Motor neuron (in vitro differentiated cells): Measurements from ENCODE around the gene HLA-F. TPM values are rescaled to one million over a fixed set of nuclear protein-coding genes. Genes with fewer than 3 reads are reported as not detected.

Experiments used
- ATAC-seq, 8 experiments: fragments of 200-7000 bp; cut with Tn5 transposase; replicated peaks in 6 of 8; 2 replicates each; pipeline ENCODE4 v1.8.0; 2021; ENCODE audit warnings: mild to moderate bottlenecking in 8 of 8, moderate library complexity in 8 of 8
- H3K27ac ChIP-seq, 2 donors: fragments of 250-450 bp; sonication (Bioruptor Pico); 2 replicates each; pipeline ENCODE4 v1.9.0; 2021; ENCODE audit warnings: antibody characterized with exemption in 2 of 2, mild to moderate bottlenecking in 2 of 2, moderate library complexity in 1 of 2
- H3K4me1 ChIP-seq, 2 donors: fragments of 250-450 bp; sonication (Bioruptor Pico); replicated peaks in 1 of 2; 2 replicates each; pipeline ENCODE4 v1.6.1; 2021; ENCODE audit warnings: antibody characterized with exemption in 2 of 2, mild to moderate bottlenecking in 2 of 2, moderate library complexity in 1 of 2
- H3K4me3 ChIP-seq, 5 donors: fragments of 250-450 bp; sonication (Bioruptor Pico); 2 replicates each; pipeline ENCODE4 v1.9.0; 2021; ENCODE audit warnings: antibody characterized with exemption in 5 of 5, mild to moderate bottlenecking in 5 of 5, moderate library complexity in 4 of 5
- WGBS, 10 experiments: fragments of 450-650 bp; shearing (Covaris generic); methylation state at CpG; one replicate each; pipeline ENCODE4 v1.0.0; 2022; 5-methylcytosine and 5-hydroxymethylcytosine counted together
- in situ Hi-C, 9 experiments: fragments of 400-800 bp; cut with MboI; loops; one replicate each; pipeline ENCODE4 v1.15.0; 2021; ENCODE audit warnings: low sequenced_read_pairs in 9 of 9, low pct_unique_long_range_greater_than_20kb in 2 of 9; ENCODE audit not compliant: unreplicated experiment in 9 of 9
- total RNA-seq, 8 experiments: library from RNA; unstranded; fragments of 300-600 nt; gene quantifications; 2 replicates each; pipeline versions ENCODE4 v1.2.3 to v1.2.4, GENCODE V29; 2022

Gene HLA-F
- total RNA-seq, 8 experiments from 2014 or later, result 0.27 to 155 (median 15.2) TPM; not detected in 2

- 0 to 100% (median 80%) methylated on average over 1 to 4 of the region's 5 CpGs for WGBS, 10 experiments
- Histone ChIP-seq H3K4me1 (no peaks in the 10 kb centered on the region), H3K27ac (no peak overlapping the region), H3K4me3 (no peak overlapping the region)
- ATAC-seq, result no peak
- in situ Hi-C loops, result no loop called here
Observed at GRCh38 chr6:29759457-29759856, 36.2 kb downstream of the HLA-F start.

GRCh38 chr6:29760328-29760727 is 37.1 kb downstream of the HLA-F start:
- ATAC-seq, result no peak
- Histone ChIP-seq H3K4me3 (no peak overlapping the region), H3K4me1 (no peaks in the 10 kb centered on the region), H3K27ac (no peak overlapping the region)
- in situ Hi-C loops, result no loop called here
- 0 to 80% (median 58%) methylated on average over 1 to 2 of the region's 3 CpGs; no CpG with 5 or more reads in 4 of the 10 experiments for WGBS, 10 experiments

- in situ Hi-C loops, result no loop called here
- ATAC-seq, result no peak
- no peaks in the 10 kb centered on the region for H3K4me1 ChIP-seq
- H3K27ac ChIP-seq, result no peak overlapping the region
- WGBS, 10 experiments, result 0 to 63% (median 18%) methylated on average over 1 to 2 of the region's 4 CpGs; no CpG with 5 or more reads in 1 of the 10 experiments
- no peak overlapping the region for H3K4me3 ChIP-seq
Observed at GRCh38 chr6:29762051-29762450, 38.8 kb downstream of the HLA-F start.

- WGBS, 10 experiments, result 0 to 40% (median 20%) methylated on average over 1 to 2 of the region's 2 CpGs; no CpG with 5 or more reads in 7 of the 10 experiments
- ATAC-seq, result peak in 2 of 8 experiments; percentile 44 to 59
- H3K4me3 ChIP-seq, result no peak overlapping the region
- no peaks in the 10 kb centered on the region for H3K4me1 ChIP-seq
- in situ Hi-C loops, result no loop called here
- H3K27ac ChIP-seq, result no peak overlapping the region
Observed at GRCh38 chr6:29762781-29763214, 39.6 kb downstream of the HLA-F start.

- ATAC-seq, result peak in 3 of 8 experiments; percentile 77 to 85 (median 82)
- Histone ChIP-seq H3K4me3 (no peak overlapping the region), H3K27ac (no peak overlapping the region), H3K4me1 (no peaks in the 10 kb centered on the region)
- in situ Hi-C loops, result no loop called here
- 60% methylated on average over 1 of the region's 2 CpGs; no CpG with 5 or more reads in 9 of the 10 experiments for WGBS, 10 experiments
Observed at GRCh38 chr6:29763491-29764289, 40.5 kb downstream of the HLA-F start.

- no peak for ATAC-seq
- in situ Hi-C loops, result no loop called here
- H3K4me1 ChIP-seq, result no peaks in the 10 kb centered on the region
- no peak overlapping the region for H3K4me3 ChIP-seq
- 60 to 90% (median 67%) methylated on average over 1 to 2 of the region's 2 CpGs; no CpG with 5 or more reads in 2 of the 10 experiments for WGBS, 10 experiments
- no peak overlapping the region for H3K27ac ChIP-seq
Observed at GRCh38 chr6:29764422-29765196, 41.4 kb downstream of the HLA-F start.

GRCh38 chr6:29769336-29769735 is 46.1 kb downstream of the HLA-F start:
- H3K27ac ChIP-seq, result no peak overlapping the region
- 12 to 80% (median 49%) methylated on average over 1 to 2 of the region's 3 CpGs; no CpG with 5 or more reads in 2 of the 10 experiments for WGBS, 10 experiments
- no peak for ATAC-seq
- in situ Hi-C loops, result no loop called here
- H3K4me1 ChIP-seq, result no peaks in the 10 kb centered on the region
- no peak overlapping the region for H3K4me3 ChIP-seq

GRCh38 chr6:29770306-29770705 is 47.1 kb downstream of the HLA-F start:
- in situ Hi-C loops, result no loop called here
- 7 to 86% (median 41%) methylated on average over 1 to 2 of the region's 2 CpGs; no CpG with 5 or more reads in 2 of the 10 experiments for WGBS, 10 experiments
- no peak overlapping the region for H3K27ac ChIP-seq
- ATAC-seq, result peak in 2 of 8 experiments; percentile 36 to 69
- no peaks in the 10 kb centered on the region for H3K4me1 ChIP-seq
- H3K4me3 ChIP-seq, result no peak overlapping the region

GRCh38 chr6:29776684-29777083 is 53.5 kb downstream of the HLA-F start:
- in situ Hi-C loops, result no loop called here
- peak in 1 of 8 experiments; percentile 9 for ATAC-seq
- no peak overlapping the region for H3K27ac ChIP-seq
- WGBS, 10 experiments, result 0 to 78% (median 30%) methylated on average over 1 to 2 of the region's 2 CpGs; no CpG with 5 or more reads in 3 of the 10 experiments
- H3K4me1 ChIP-seq, result no peaks in the 10 kb centered on the region
- H3K4me3 ChIP-seq, result no peak overlapping the region

Other genes starting within 250 kb of the HLA-F start
- gene MAS1L, start 235.5 kb upstream of the HLA-F start, total RNA-seq, result under 1 TPM in 2 of 8 experiments, not detected in 6; 0.14 to 0.28 TPM
- 1 to 10 TPM in 3 of 8 experiments, under 1 TPM in 2, not detected in 3; 0.56 to 9.4 (median 1.9) TPM for gene UBD, start 163.7 kb upstream of the HLA-F start, total RNA-seq
- 1 to 10 TPM in 1 of 8 experiments, under 1 TPM in 7; 0.20 to 1.4 (median 0.55) TPM for gene OR2H2, start 138.3 kb upstream of the HLA-F start, total RNA-seq
- 10 to 100 TPM in 7 of 8 experiments, 1 to 10 TPM in 1; 6.4 to 53.2 (median 40.3) TPM for gene GABBR1, start 90.3 kb upstream of the HLA-F start, total RNA-seq
- gene MOG, start 66.3 kb upstream of the HLA-F start, total RNA-seq, result under 1 TPM in 3 of 8 experiments, not detected in 5; 0.31 to 0.85 (median 0.84) TPM
- gene ZFP57, start 42.3 kb upstream of the HLA-F start, total RNA-seq, result under 1 TPM in 3 of 8 experiments, not detected in 5; 0.17 to 0.84 (median 0.19) TPM
- gene HLA-G, start 104.4 kb downstream of the HLA-F start, total RNA-seq, result under 1 TPM in 1 of 8 experiments, not detected in 7; 0.56 TPM
- 1,000 to 10,000 TPM in 2 of 8 experiments, 100 to 1,000 TPM in 2, 10 to 100 TPM in 4; 19.7 to 1,879 (median 136) TPM for gene HLA-A, start 219.1 kb downstream of the HLA-F start, total RNA-seq